HG03571 (cell line): Measurements from ENCODE around the gene XIRP2.
"Not testable (repeated sequence)": the region's sequence is repeated elsewhere in the genome, so short reads cannot be mapped to it uniquely, and the experiment has no call there.

ENCODE experiments used
- ATAC-seq: cut with Tn5 transposase; IDR thresholded peaks from one replicate; pipeline ENCODE4 v1.9.1; 2021; ENCODE audit not compliant: unreplicated experiment

XIRP2 gene

GRCh38 chr2:167187978-167188967, 300.0 kb downstream of the XIRP2 start:
- ATAC-seq, result no peak

GRCh38 chr2:167190053-167190452, 301.8 kb downstream of the XIRP2 start:
- ATAC-seq, result no peak

- no peak for ATAC-seq
These were observed 303.3 kb downstream of the XIRP2 start for GRCh38 chr2:167191588-167191987.

- ATAC-seq, result no peak
These were observed 304.6 kb downstream of the XIRP2 start for GRCh38 chr2:167192833-167193232.

- ATAC-seq, result no peak
These were observed 308.4 kb downstream of the XIRP2 start for GRCh38 chr2:167196461-167197252.

GRCh38 chr2:167198009-167198408, 309.7 kb downstream of the XIRP2 start:
- no peak for ATAC-seq

- no peak for ATAC-seq
These were observed 310.3 kb downstream of the XIRP2 start for GRCh38 chr2:167198576-167198975.

- ATAC-seq, result no peak
These were observed 311.7 kb downstream of the XIRP2 start for GRCh38 chr2:167200019-167200418.

GRCh38 chr2:167209784-167210183, 321.5 kb downstream of the XIRP2 start:
- ATAC-seq, result no peak

- peak; percentile 54 for ATAC-seq
These were observed 323.9 kb downstream of the XIRP2 start for GRCh38 chr2:167212014-167212648.

- no peak for ATAC-seq
These were observed 327.3 kb downstream of the XIRP2 start for GRCh38 chr2:167215595-167215994.

- no peak for ATAC-seq
These were observed 349.2 kb downstream of the XIRP2 start for GRCh38 chr2:167237478-167237877.

GRCh38 chr2:167240671-167241070, 352.4 kb downstream of the XIRP2 start:
- no peak for ATAC-seq

- no peak for ATAC-seq
These were observed 360.9 kb downstream of the XIRP2 start for GRCh38 chr2:167249197-167249596.

GRCh38 chr2:167253025-167253424, 364.7 kb downstream of the XIRP2 start:
- no peak for ATAC-seq

GRCh38 chr2:167254721-167255120, 366.4 kb downstream of the XIRP2 start:
- ATAC-seq, result no peak

- no peak for ATAC-seq
These were observed 370.4 kb downstream of the XIRP2 start for GRCh38 chr2:167258712-167259111.

- ATAC-seq, result no peak
These were observed 376.1 kb downstream of the XIRP2 start for GRCh38 chr2:167264380-167264779.

GRCh38 chr2:167265004-167265403, 376.7 kb downstream of the XIRP2 start:
- ATAC-seq, result no peak

GRCh38 chr2:167265722-167266121, 377.4 kb downstream of the XIRP2 start:
- ATAC-seq, result no peak

GRCh38 chr2:167268245-167268644, 380.0 kb downstream of the XIRP2 start:
- ATAC-seq, result not testable (repeated sequence)
